H9 (cell line): ENCODE results near the gene TNFRSF11A. TPM values are rescaled to one million over a fixed set of nuclear protein-coding genes. Genes with fewer than 3 reads are reported as not detected.

Source experiments
- DNase-seq: peaks from one replicate; pipeline ENCODE4 v3.0.0-alpha.2; 2017
- H2AFZ ChIP-seq: one replicate; pipeline ENCODE4 v1.6.1; 2013; ENCODE audit warnings: mild to moderate bottlenecking, low read length, control low read depth, moderate library complexity
- H2AK5ac ChIP-seq: 2 replicates; pipeline ENCODE4 v1.6.1; 2013; ENCODE audit warnings: low read length, control low read depth, mixed read lengths; ENCODE audit not compliant: insufficient read length
- H2BK120ac ChIP-seq: one replicate; pipeline ENCODE4 v1.6.1; 2013; ENCODE audit warnings: low read depth, mild to moderate bottlenecking, low read length, control low read depth, inconsistent platforms; ENCODE audit not compliant: poor library complexity, severe bottlenecking
- H2BK12ac ChIP-seq: 2 replicates; pipeline ENCODE4 v1.6.1; 2013; ENCODE audit warnings: low read length, control low read depth, mixed read lengths, low read depth; ENCODE audit not compliant: insufficient read length
- H2BK15ac ChIP-seq: 2 replicates; pipeline ENCODE4 v1.6.1; 2013; ENCODE audit warnings: low read depth, low read length, control low read depth
- H2BK20ac ChIP-seq: one replicate; pipeline ENCODE4 v1.6.1; 2013; ENCODE audit warnings: low read depth, mild to moderate bottlenecking, low read length, control low read depth, inconsistent platforms; ENCODE audit not compliant: poor library complexity, severe bottlenecking
- H2BK5ac ChIP-seq: 2 replicates; pipeline ENCODE4 v1.6.1; 2013; ENCODE audit warnings: low read length, control low read depth, mixed read lengths; ENCODE audit not compliant: insufficient read length
- H3K14ac ChIP-seq: 2 replicates; pipeline ENCODE4 v1.6.1; 2013; ENCODE audit warnings: low read length, control low read depth; ENCODE audit not compliant: insufficient read depth
- H3K18ac ChIP-seq: 2 replicates; pipeline ENCODE4 v1.6.1; 2013; ENCODE audit warnings: low read depth, mild to moderate bottlenecking, mixed read lengths, low read length, control low read depth; ENCODE audit not compliant: insufficient read length
- H3K23ac ChIP-seq: 2 replicates; pipeline ENCODE4 v1.6.1; 2013; ENCODE audit warnings: low read length, control low read depth, mixed read lengths, low read depth; ENCODE audit not compliant: insufficient read length
- H3K23me2 ChIP-seq: 2 replicates; pipeline ENCODE4 v1.6.1; 2013; ENCODE audit warnings: low read depth, mild to moderate bottlenecking, mixed read lengths, low read length, control low read depth; ENCODE audit not compliant: insufficient read length, poor library complexity, severe bottlenecking
- H3K27ac ChIP-seq: 2 replicates; pipeline ENCODE4 v1.5.1; 2013; ENCODE audit warnings: low read length, control low read depth, mixed read lengths, low read depth; ENCODE audit not compliant: insufficient read length
- H3K27me3 ChIP-seq: 2 replicates; pipeline ENCODE4 v1.6.1; 2013; ENCODE audit warnings: low read length, control low read depth, inconsistent platforms; ENCODE audit not compliant: insufficient read depth
- H3K4ac ChIP-seq: 2 replicates; pipeline ENCODE4 v1.6.1; 2013; ENCODE audit warnings: low read depth, mild to moderate bottlenecking, control low read depth, inconsistent platforms, low read length, moderate library complexity
- H3K4me1 ChIP-seq: 2 replicates; pipeline ENCODE4 v1.6.1; 2013; ENCODE audit warnings: low read length, control low read depth, inconsistent platforms; ENCODE audit not compliant: insufficient read depth
- H3K4me2 ChIP-seq: 2 replicates; pipeline ENCODE4 v1.6.1; 2013; ENCODE audit warnings: low read length, control low read depth, mixed read lengths; ENCODE audit not compliant: insufficient read length, insufficient read depth
- H3K56ac ChIP-seq: 2 replicates; pipeline ENCODE4 v1.6.1; 2013; ENCODE audit warnings: low read depth, mild to moderate bottlenecking, mixed read lengths, low read length, control low read depth; ENCODE audit not compliant: insufficient read length
- H3K79me1 ChIP-seq: 2 replicates; pipeline ENCODE4 v1.6.1; 2013; ENCODE audit warnings: low read depth, mild to moderate bottlenecking, moderate library complexity, low read length, control low read depth, inconsistent platforms; ENCODE audit not compliant: insufficient read depth, poor library complexity, severe bottlenecking
- H3K79me2 ChIP-seq: 2 replicates; pipeline ENCODE4 v1.6.1; 2013; ENCODE audit warnings: low read length, control low read depth, inconsistent platforms; ENCODE audit not compliant: insufficient read depth
- H3K9ac ChIP-seq: 2 replicates; pipeline ENCODE4 v1.6.1; 2013; ENCODE audit warnings: low read length, control low read depth, mixed read lengths; ENCODE audit not compliant: insufficient read length; ENCODE audit errors: extremely low read depth
- H3K9me3 ChIP-seq: one replicate; pipeline ENCODE4 v1.6.1; 2013; ENCODE audit warnings: low read depth, low read length, inconsistent platforms; ENCODE audit not compliant: control insufficient read depth
- H3T11ph ChIP-seq: one replicate; pipeline ENCODE4 v1.6.1; 2013; ENCODE audit warnings: mild to moderate bottlenecking, low read length, control low read depth, inconsistent platforms
- H4K20me1 ChIP-seq: one replicate; pipeline ENCODE4 v1.6.1; 2013; ENCODE audit not compliant: control insufficient read depth, insufficient read length, insufficient read depth
- H4K5ac ChIP-seq: 2 replicates; pipeline ENCODE4 v1.6.1; 2013; ENCODE audit warnings: low read depth, mild to moderate bottlenecking, mixed read lengths, low read length, control low read depth; ENCODE audit not compliant: insufficient read length
- H4K8ac ChIP-seq: replicated peaks from 2 replicates; pipeline ENCODE4 v1.6.1; 2013; ENCODE audit warnings: low read length, control low read depth, mixed read lengths, low read depth; ENCODE audit not compliant: insufficient read length
- H4K91ac ChIP-seq: 2 replicates; pipeline ENCODE4 v1.6.1; 2013; ENCODE audit warnings: low read depth, mild to moderate bottlenecking, moderate library complexity, mixed read lengths, low read length, control low read depth; ENCODE audit not compliant: insufficient read length
- H3K27ac Mint-ChIP-seq, 3 experiments: 2 replicates in 2 of 3; 3 replicates in 1 of 3; pipeline ENCODE4 v1.8.0; 2020 to 2021; ENCODE audit warnings: mixed read lengths in 3 of 3, mild to moderate bottlenecking in 1 of 3, moderate library complexity in 1 of 3
- H3K27me3 Mint-ChIP-seq: 2 replicates; pipeline ENCODE4 v1.8.0; 2021; ENCODE audit warnings: low read depth, mild to moderate bottlenecking, moderate library complexity, mixed read lengths
- H3K36me3 Mint-ChIP-seq, 3 experiments: 2 replicates in 2 of 3; 3 replicates in 1 of 3; pipeline ENCODE4 v1.8.0; 2020 to 2021; ENCODE audit warnings: low read depth in 3 of 3, mixed read lengths in 3 of 3; ENCODE audit not compliant: insufficient read depth in 1 of 3
- H3K4me1 Mint-ChIP-seq, 2 experiments: 2 replicates each; pipeline ENCODE4 v1.8.0; 2020; ENCODE audit warnings: mixed read lengths in 2 of 2
- H3K4me3 Mint-ChIP-seq, 2 experiments: 2 replicates in 1 of 2; 3 replicates in 1 of 2; pipeline ENCODE4 v1.8.0; 2020 to 2021; ENCODE audit warnings: mild to moderate bottlenecking in 2 of 2, mixed read lengths in 2 of 2, moderate library complexity in 1 of 2
- H3K9me3 Mint-ChIP-seq, 2 experiments: 2 replicates in 1 of 2; 3 replicates in 1 of 2; pipeline ENCODE4 v1.8.0; 2020; ENCODE audit warnings: mild to moderate bottlenecking in 2 of 2, mixed read lengths in 2 of 2, moderate library complexity in 1 of 2
- WGBS: extraction: QIAGEN DNeasy Blood & Tissue Kit; methylation state at CpG from one replicate; pipeline ENCODE4 v1.1.7; 2013; ENCODE audit warnings: missing lambda C conversion rate, low lambda C conversion rate, mixed read lengths; ENCODE audit not compliant: insufficient read length; ENCODE audit errors: extremely low coverage; 5-methylcytosine and 5-hydroxymethylcytosine counted together
- total RNA-seq: library from RNA; stranded (reverse); gene quantifications from 2 replicates; pipeline ENCODE4 v1.2.1, GENCODE V29; 2021
- TF ChIP-seq, protein P1 (sequence below): fragments of 200-600 bp; sonication (generic); conservative IDR thresholded peaks from 3 replicates; pipeline ENCODE4 v1.8.0; 2021; ENCODE audit warnings: antibody characterized with exemption, mild to moderate bottlenecking

Gene TNFRSF11A
- total RNA-seq, 1 experiment from 2014 or later, result 7.8 TPM

DNA sequence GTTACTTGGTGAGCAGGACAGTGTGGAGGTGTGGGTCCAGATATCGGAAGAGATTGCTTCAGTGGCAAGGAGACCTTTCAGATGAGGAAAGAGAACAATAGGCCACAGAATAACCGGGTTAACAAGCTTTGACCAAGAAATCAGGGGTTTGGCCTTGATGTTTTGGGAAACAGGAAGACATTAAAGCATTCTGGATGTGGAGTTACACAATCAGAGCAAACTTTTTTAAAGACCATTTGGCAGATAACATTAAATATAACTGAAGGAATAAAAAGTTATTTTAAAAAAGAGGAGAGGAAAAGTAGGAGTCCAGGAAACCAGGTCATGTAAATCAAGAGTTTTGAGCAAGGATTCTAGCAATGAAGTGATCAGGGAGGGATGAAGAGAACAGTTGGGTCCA is 35.7 kb downstream of the TNFRSF11A start:
- Histone ChIP-seq H2BK120ac (no peak overlapping the region), H3K27me3 (no peaks in the 10 kb centered on the region), H2BK20ac (no peak overlapping the region), H3K23ac (no peak overlapping the region), H3K4me2 (no peak overlapping the region), H3K18ac (no peak overlapping the region), H2BK15ac (no peak overlapping the region), H3K9ac (no peak overlapping the region), H4K5ac (no peak overlapping the region), H2AK5ac (no peak overlapping the region), H3K9me3 (no peaks in the 10 kb centered on the region), H4K20me1 (no peaks in the 10 kb centered on the region), H3K27ac (no peak overlapping the region), H3K79me1 (no peaks in the 10 kb centered on the region), H2BK12ac (no peak overlapping the region), H2BK5ac (no peak overlapping the region), H3K4ac (no peak overlapping the region), H4K8ac (no peak overlapping the region), H2AFZ (no peak overlapping the region), H3K79me2 (no peaks in the 10 kb centered on the region), H3K14ac (no peak overlapping the region), H3K4me1 (no peaks in the 10 kb centered on the region), H3K56ac (no peak overlapping the region), H4K91ac (no peak overlapping the region), H3T11ph (no peak overlapping the region), H3K23me2 (no peaks in the 10 kb centered on the region)
- WGBS, result no CpG with 5 or more reads among the region's 2 CpGs
- peaks cover 0 to 7% of the 10 kb centered on the region in 2 experiments; a peak in 3 of 4 replicates for H3K4me1 Mint-ChIP-seq
- H3K27ac Mint-ChIP-seq, result peak overlapping the region in 2 of 3 experiments; percentile 7; a peak in 3 of 7 replicates
- DNase-seq, result no peak
- H3K36me3 Mint-ChIP-seq, result peaks cover 12 to 26% (median 19%) of the 10 kb centered on the region in 3 experiments; a peak in 5 of 7 replicates
- no peak overlapping the region for H3K4me3 Mint-ChIP-seq
- TF ChIP-seq, protein P1, sequence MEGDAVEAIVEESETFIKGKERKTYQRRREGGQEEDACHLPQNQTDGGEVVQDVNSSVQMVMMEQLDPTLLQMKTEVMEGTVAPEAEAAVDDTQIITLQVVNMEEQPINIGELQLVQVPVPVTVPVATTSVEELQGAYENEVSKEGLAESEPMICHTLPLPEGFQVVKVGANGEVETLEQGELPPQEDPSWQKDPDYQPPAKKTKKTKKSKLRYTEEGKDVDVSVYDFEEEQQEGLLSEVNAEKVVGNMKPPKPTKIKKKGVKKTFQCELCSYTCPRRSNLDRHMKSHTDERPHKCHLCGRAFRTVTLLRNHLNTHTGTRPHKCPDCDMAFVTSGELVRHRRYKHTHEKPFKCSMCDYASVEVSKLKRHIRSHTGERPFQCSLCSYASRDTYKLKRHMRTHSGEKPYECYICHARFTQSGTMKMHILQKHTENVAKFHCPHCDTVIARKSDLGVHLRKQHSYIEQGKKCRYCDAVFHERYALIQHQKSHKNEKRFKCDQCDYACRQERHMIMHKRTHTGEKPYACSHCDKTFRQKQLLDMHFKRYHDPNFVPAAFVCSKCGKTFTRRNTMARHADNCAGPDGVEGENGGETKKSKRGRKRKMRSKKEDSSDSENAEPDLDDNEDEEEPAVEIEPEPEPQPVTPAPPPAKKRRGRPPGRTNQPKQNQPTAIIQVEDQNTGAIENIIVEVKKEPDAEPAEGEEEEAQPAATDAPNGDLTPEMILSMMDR, result no peak
- no peaks in the 10 kb centered on the region for H3K27me3 Mint-ChIP-seq
- no peaks in the 10 kb centered on the region for H3K9me3 Mint-ChIP-seq
